NCI-H128 (cell line): ENCODE data around the gene RPUSD1.

ENCODE experiments used
- DNase-seq: peaks from one replicate; lab custom pipeline; 2025; ENCODE audit not compliant: unreplicated experiment; lab: John Stamatoyannopoulos, UW

Gene RPUSD1

GRCh38 chr16:799948-800833 is 12.0 kb upstream of the RPUSD1 start, which contains the start of gene GNG13:
TSS of gene GNG13 (minus strand) at chr16:800734. CDS start at chr16:799077, 1,657 bp downstream.
- DNase-seq: no peak

- DNase-seq: no peak
Measured at GRCh38 chr16:799111-799947, 11.1 kb upstream of the RPUSD1 start.

- no peak for DNase-seq
Measured at GRCh38 chr16:798666-799065, 10.5 kb upstream of the RPUSD1 start.

- DNase-seq: no peak
Measured at GRCh38 chr16:797686-798085, 9.5 kb upstream of the RPUSD1 start.

DNA sequence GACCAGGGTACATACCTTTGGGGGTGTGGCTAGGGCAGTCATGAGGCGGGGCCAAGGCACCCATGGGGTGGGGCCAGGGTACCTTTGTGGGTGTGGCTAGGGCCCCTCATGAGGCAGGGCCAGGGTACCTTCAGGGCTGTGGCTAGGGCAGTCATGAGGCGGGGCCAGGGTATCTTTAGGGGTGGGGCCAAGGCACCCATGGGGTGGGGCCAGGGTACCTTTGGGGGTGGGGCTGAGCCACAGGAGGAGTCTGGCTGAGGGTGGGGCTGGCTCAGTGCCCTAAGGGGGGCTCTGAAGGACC is 8.9 kb upstream of the RPUSD1 start:
- no peak for DNase-seq

GRCh38 chr16:796296-797119 is 8.3 kb upstream of the RPUSD1 start:
- no peak for DNase-seq

DNA sequence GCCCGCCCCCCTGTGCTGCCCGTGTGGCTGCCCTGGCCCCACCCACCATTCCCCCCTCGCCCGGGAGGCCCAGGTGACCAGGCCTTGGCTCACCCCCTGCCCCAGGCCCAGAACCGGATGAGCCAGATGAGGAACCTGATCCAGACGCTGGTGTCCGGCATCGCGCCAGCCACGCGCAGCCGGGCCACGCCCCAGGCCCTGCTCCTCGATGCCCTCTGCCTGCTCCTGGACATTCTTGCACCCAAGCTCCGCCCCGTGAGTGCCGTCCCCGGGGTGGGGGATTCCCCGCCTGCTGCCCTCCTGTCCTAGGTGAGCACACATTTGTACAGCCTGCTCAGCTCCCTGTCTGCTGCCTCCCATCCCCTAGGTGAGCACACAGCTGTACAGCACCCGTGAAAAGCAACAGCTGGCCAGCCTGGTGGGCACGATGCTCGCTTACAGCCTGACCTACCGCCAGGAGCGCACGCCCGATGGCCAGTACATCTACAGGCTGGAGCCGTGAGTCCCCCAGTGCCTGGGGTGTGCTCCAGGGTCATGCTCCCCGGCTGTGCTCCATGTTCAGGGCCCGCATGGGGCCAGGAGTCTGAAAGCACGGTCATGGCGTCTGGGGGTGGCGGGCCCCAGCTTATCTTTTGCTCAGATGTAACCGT is 7.5 kb upstream of the RPUSD1 start:
- no peak for DNase-seq

DNA sequence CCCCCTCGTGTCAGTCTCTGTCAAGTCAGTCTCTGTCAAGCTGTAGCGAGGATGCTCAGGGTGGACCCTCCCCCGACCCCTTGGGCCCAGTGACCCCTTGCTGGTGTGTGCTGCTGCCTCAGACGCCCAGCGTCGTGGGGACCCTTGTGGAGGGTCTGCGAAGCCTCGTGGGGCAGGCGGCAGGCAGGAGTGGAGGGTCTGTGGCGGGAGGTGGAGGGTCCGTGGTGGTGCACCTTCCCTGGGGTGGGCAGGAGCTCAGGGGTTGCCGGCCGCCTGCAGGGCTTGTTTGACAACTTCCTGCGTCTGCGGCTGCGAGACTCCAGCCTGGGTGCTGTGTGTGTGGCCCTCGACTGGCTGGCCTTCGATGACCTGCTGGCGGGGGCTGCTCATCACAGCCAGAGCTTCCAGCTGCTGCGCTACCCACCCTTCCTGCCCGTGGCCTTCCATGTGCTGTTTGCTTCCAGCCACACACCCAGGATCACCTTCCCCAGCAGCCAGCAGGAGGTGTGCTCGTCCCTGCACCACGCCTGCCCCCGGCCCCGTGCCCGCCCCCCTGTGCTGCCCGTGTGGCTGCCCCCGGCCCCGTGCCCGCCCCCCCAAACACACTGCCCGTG is 6.8 kb upstream of the RPUSD1 start:
- no peak for DNase-seq

DNA sequence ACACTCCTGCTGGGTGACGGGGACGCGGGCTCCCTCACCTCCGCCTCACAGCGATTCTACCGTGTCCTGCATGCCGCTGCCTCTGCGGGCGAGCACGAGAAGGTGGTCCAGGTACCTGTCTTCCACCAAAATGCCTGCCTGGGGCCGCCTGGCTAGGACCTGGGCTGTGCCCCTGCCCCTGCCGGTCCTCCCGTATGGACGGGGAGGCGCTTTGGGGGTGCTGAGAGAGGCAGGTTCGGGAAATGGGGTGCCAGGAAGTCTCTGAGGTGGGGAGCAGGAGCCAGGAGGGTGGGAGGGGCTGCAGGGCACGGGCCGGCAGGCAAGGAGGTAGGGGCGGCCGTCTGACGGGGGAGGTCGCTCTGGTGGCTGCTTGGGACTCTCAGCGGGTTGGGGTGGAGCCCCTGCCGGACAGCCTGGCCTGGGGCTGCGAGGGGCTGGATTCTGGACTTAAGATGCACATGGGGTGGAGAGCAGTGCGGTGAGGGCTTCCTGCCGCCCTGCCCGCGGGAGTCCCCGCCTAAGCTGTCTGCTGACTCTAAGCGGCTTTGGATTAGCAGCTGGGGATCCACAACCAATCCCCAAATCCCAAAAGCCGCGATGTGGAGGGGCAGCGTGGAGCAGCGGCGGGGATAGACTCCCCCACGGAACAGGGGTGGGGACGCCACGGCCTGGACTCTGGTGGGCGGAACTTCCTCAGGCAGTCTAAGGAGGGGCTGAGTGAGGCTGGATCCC is 6.1 kb upstream of the RPUSD1 start:
- DNase-seq: no peak

GRCh38 chr16:793414-793813 is 5.2 kb upstream of the RPUSD1 start:
- DNase-seq: no peak

DNA sequence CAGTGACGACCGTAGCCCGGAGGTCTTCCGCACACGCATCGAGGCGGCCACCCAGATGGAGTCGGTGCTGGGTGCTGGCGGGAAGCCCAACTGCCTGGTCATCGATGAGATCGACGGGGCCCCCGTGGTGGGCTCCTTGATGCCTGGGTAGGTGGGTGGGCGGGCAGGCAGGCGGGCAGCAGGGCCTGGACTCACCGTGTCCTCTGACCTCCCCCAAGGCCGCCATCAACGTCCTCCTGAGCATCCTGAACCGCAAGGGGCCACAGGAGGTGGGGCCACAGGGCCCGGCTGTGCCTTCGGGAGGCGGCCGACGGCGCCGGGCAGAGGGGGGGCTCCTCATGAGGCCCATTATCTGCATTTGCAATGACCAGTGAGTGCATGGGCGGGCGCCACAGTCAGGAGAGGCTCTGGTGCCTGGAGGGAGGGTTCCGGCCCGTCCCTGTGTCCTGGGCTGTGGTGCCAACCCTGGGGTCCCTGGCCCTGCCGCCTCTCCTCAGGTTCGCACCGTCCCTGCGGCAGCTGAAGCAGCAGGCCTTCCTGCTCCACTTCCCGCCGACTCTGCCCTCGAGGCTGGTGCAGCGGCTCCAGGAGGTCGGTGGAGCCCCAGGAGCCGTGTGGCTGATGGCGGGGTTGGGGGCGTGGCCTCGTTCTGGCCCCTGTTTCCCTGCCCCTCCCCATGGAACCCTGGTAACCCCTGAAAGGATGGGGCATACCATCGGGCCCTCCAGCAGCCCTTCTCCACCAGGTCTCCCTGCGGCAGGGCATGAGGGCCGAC is 4.2 kb upstream of the RPUSD1 start:
- no peak for DNase-seq

DNA sequence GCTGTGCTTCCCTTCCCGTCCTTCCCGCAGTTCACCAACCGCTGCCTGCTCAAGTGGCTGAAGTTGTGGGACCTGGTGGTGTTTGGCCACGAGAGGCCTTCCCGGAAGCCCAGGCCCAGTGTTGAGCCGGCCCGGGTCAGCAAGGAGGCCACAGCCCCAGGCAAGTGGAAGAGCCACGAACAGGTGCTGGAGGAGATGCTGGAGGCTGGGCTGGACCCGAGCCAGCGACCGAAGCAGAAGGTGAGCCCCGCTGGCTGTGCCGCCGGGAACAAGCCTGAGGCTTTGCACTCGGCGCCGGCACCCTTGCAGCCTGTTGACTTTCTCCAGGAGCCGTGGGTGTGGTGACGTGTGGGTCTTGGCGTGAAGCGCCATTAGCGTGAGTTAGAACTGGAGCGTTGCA is 3.0 kb upstream of the RPUSD1 start:
- DNase-seq: no peak

GRCh38 chr16:790086-790485 is 1.9 kb upstream of the RPUSD1 start:
- no peak for DNase-seq

DNA sequence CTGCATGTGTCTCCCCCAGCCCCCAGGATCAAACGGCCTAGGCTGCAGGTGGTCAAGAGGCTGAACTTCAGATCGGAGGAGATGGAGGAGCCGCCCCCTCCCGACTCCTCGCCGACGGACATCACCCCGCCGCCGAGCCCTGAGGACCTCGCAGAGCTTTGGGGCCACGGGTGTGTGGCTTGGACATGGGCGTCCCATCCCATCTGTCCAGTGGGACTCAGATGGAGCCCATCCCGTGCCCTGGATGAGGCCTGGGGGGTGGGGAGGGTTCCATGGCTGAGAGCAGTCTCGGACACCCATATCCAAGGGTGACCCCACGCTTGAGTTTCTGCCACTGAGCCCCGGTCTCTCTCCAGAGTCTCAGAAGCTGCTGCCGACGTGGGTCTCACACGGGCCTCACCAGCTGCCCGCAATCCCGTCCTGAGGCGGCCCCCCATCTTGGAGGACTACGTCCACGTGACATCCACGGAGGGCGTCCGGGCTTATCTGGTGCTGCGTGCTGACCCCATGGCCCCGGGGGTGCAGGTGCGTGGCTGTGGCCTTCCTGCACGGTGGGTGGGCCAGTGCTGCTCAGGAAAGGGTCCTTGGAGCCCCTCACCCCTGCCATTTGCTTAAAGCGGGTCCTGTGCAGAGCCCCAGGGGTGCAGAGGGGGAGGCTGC is 1.1 kb upstream of the RPUSD1 start:
- DNase-seq: no peak

GRCh38 chr16:788399-789126 is 382 bp upstream of the RPUSD1 start, which contains the start of gene CHTF18:
TSS of gene CHTF18 (plus strand) at chr16:788620. CDS start at chr16:788685, 65 bp downstream.
- peak; percentile 59 for DNase-seq

DNA sequence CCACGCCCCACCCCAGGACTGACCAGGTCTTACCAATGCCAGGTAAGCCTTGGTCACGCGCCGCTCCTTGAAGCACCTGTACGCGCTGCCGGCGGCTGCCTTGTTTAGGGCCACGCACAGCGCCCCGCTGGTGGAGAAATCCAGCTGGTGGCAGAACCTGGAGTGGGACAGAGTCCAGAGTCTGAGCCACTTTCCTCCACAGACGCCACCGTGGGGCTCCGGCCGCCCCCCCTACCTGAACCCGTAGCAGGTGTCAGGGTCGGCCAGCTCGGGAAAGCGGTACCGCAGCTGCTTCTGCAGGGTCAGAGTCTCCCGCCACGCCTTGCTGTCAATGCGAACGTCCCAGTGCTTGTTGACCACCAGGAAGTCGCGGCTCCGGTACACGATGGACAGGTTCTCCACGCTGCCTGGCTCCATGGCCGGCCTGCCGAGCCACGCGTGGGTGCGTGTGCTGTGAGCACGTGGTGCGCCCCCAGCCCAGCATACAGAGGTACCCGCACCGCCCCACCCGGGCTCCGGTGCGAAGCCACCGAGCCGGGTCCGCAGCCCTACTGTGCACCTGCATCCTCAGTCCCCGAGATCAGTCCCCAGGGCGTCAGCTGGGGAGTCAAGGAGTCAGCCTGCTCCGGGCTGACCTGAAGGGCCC is 737 bp downstream of the RPUSD1 start:
- DNase-seq: no peak
